OCI-LY1 (cell line): ENCODE results near the gene C1orf94.

Source experiments
- EZH2 ChIP-seq: fragments of 200-600 bp; sonication (generic), shearing (Covaris generic); IDR thresholded peaks from 2 replicates; pipeline ENCODE4 v1.8.0; 2017; ENCODE audit warnings: borderline replicate concordance, mixed run types, mild to moderate bottlenecking, antibody characterized with exemption, low read length, moderate library complexity, mixed read lengths
- TF ChIP-seq, protein P1 (sequence below): fragments of 200-600 bp; sonication (generic), shearing (Covaris generic); IDR thresholded peaks from 2 replicates; pipeline ENCODE4 v1.5.1; 2017; ENCODE audit warnings: mild to moderate bottlenecking, antibody characterized with exemption, low read length, moderate library complexity, mixed read lengths

DNA sequence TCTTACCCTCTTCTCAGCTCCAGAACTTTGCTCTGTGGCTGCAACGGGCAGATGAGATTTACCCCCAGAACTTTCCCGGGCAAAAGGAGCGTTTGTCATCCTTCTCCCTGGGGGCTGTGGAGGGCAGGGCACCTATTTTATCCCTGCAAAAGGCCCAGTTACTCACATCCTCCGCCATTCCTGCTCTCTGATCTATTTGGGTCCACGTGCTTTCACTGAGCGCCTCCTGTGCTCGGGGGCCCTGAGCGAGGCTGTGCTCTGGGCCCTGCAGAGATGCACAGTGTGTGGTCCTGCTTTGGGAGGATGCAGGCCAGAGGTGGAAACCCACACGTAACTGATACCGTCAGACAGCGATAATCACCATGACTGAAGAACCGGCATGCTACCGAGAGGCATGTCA is 9.3 kb upstream of the C1orf94 start:
- TF ChIP-seq, protein P1, sequence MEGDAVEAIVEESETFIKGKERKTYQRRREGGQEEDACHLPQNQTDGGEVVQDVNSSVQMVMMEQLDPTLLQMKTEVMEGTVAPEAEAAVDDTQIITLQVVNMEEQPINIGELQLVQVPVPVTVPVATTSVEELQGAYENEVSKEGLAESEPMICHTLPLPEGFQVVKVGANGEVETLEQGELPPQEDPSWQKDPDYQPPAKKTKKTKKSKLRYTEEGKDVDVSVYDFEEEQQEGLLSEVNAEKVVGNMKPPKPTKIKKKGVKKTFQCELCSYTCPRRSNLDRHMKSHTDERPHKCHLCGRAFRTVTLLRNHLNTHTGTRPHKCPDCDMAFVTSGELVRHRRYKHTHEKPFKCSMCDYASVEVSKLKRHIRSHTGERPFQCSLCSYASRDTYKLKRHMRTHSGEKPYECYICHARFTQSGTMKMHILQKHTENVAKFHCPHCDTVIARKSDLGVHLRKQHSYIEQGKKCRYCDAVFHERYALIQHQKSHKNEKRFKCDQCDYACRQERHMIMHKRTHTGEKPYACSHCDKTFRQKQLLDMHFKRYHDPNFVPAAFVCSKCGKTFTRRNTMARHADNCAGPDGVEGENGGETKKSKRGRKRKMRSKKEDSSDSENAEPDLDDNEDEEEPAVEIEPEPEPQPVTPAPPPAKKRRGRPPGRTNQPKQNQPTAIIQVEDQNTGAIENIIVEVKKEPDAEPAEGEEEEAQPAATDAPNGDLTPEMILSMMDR, result no peak
- no peak for TF ChIP-seq EZH2
